Stimulated activated CD4-positive, alpha-beta T cell treated with anti-CD3 and anti-CD28 coated beads, TNF-alpha, amount 100 ng/mL, for 48 hours (primary cell): ENCODE measurements around the gene TTC1.
"Not testable (repeated sequence)": the region's sequence is repeated elsewhere in the genome, so short reads cannot be mapped to it uniquely, and the experiment has no call there.

Source experiments
- DNase-seq, 3 donors: peaks; one replicate each; pipeline ENCODE4 v3.0.0-alpha.2; 2020; ENCODE audit warnings: low read depth in 3 of 3

The TTC1 gene

GRCh38 chr5:160039810-160040470 lies 31.0 kb downstream of the TTC1 start:
- no peak for DNase-seq

- DNase-seq: no peak
Observed at GRCh38 chr5:160040471-160040835, 31.5 kb downstream of the TTC1 start.

- no peak for DNase-seq
Observed at GRCh38 chr5:160042671-160043070, 33.7 kb downstream of the TTC1 start.

- DNase-seq: no peak
Observed at GRCh38 chr5:160044391-160044804, 35.5 kb downstream of the TTC1 start.

GRCh38 chr5:160044967-160045366 lies 36.0 kb downstream of the TTC1 start:
- DNase-seq: no peak

- no peak for DNase-seq
Observed at GRCh38 chr5:160047423-160047822, 38.5 kb downstream of the TTC1 start.

- no peak for DNase-seq
Observed at GRCh38 chr5:160048131-160048530, 39.2 kb downstream of the TTC1 start.

GRCh38 chr5:160049099-160049498 lies 40.2 kb downstream of the TTC1 start:
- no peak for DNase-seq

- no peak for DNase-seq
Observed at GRCh38 chr5:160054047-160054446, 45.1 kb downstream of the TTC1 start.

- no peak for DNase-seq
Observed at GRCh38 chr5:160054831-160055230, 45.9 kb downstream of the TTC1 start.

GRCh38 chr5:160057256-160057655 lies 48.3 kb downstream of the TTC1 start:
- DNase-seq: no peak

GRCh38 chr5:160060001-160060400 lies 51.1 kb downstream of the TTC1 start:
- no peak for DNase-seq

GRCh38 chr5:160061770-160062169 lies 52.8 kb downstream of the TTC1 start:
- DNase-seq: no peak

- no peak for DNase-seq
Observed at GRCh38 chr5:160064417-160064810, 55.5 kb downstream of the TTC1 start.

- no peak for DNase-seq
Observed at GRCh38 chr5:160064995-160065614, 56.2 kb downstream of the TTC1 start.

- DNase-seq: not testable (repeated sequence)
Observed at GRCh38 chr5:160069120-160069519, 60.2 kb downstream of the TTC1 start.

- no peak for DNase-seq
Observed at GRCh38 chr5:160071516-160071915, 62.6 kb downstream of the TTC1 start.

GRCh38 chr5:160071916-160072315 lies 63.0 kb downstream of the TTC1 start:
- no peak for DNase-seq

GRCh38 chr5:160075073-160075472 lies 66.1 kb downstream of the TTC1 start:
- no peak for DNase-seq

GRCh38 chr5:160076997-160077396 lies 68.1 kb downstream of the TTC1 start:
- no peak for DNase-seq

- no peak for DNase-seq
Observed at GRCh38 chr5:160079753-160080152, 70.8 kb downstream of the TTC1 start.

- no peak for DNase-seq
Observed at GRCh38 chr5:160081495-160081894, 72.6 kb downstream of the TTC1 start.

GRCh38 chr5:160082614-160083500 lies 73.9 kb downstream of the TTC1 start:
- no peak for DNase-seq
